ENCODE results near the gene FRMD4B.
"Not testable (repeated sequence)": the region's sequence is repeated elsewhere in the genome, so short reads cannot be mapped to it uniquely, and the experiment has no call there.

The FRMD4B gene

DNA sequence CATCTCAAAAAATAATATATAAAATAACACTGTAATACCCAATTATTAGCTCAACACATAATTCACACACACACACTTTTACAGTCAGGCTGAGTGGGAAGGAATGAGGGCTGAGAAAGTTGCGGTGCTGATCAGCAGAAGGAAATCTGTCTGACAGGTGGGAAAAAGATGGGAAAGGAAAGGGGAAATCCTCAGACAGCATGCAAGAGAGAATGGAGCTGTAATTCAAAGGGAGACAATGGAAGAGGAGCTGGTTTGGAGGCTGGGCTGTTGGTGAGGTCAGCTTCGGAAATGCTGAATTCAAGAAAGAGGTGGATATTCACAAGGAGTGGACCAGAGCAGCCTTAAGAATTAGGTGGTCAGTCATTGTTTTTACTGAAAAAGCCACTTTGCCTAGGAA, 141.8 kb downstream of the FRMD4B start:
- DNase-seq (ENCODE audit: low read depth in 2 of 2) = no peak

DNA sequence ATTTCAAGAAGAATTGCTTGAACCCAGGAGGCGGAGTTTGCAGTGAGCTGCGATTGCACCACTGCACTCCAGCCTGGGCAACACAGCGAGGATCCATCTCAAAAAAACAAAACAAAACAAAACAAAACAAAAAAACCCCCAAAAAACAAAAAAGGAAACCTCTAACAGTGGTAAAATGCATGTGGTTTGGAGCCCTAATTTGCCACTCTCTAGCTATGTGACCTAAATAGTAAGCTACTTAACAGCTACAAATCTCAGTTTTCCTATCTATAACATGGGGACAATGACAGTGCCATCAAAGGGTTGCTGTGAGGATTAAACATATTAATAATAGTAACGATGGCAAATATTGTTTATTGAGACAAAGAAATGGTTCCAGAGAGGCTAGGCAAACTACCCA, 144.1 kb downstream of the FRMD4B start:
- no peak for DNase-seq (ENCODE audit: low read depth in 2 of 2)

DNA sequence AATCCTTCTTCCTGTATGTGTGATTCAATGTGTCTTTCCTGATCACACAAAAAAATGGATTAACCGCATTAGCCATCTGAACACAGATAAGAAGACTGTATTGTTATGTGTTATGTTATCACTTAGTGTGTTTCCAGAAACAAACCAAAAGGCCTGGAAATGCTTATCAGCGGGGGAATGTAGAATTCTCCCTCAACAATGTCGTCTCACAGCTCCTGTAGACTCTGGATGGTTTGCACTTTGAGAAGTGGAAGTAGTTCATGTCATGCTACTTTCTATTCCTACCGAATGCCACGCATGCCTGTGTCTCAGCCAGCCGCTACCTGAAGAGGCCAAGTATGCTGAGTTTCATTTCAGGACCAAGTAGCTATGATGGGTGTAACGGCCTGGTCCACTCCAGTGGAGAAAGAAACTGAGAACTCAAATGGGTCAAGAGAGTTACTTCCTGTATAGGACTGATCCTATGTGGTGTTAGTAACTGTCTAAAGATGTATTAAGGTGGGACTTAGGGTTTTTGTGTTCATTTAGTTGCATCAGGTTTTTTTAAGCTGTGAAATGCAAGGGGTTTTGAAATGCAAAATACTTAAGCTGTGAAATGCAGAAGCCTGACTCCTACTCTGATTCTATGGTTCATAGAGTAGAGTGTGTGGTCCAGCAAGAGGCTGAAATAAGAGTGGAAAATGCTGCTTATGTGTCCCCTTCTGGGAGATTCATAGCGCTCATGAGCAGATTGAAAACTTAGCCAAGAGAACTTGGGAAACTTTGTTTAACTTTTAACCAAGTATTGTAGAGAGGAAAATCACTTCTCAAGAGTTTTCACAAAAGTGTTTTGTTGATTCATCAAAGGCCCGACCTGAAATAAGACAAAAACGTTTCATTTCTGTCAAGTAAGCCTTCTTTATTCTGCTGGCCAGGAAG, 145.0 kb downstream of the FRMD4B start:
- no peak for DNase-seq (ENCODE audit: low read depth in 2 of 2)

DNA sequence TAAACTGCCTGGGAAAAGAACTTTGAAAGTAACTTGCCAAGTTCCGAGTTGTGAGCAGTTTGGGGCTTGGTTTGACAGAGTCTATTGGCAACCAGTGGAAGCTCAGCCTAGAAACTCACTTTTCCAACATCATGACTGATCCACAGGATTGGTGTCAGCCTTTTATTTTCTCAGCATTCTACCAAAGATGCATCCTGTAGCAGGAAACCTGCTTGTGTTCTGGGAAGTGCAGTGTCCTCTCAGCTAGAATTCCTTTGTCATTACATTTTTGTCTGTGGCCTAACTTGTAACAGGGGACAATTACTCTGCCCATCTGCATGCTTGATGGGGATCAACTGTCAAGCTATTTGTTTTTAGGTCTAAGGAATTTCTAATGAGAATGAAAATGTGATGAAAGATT, 146.8 kb downstream of the FRMD4B start:
- DNase-seq (ENCODE audit: low read depth in 2 of 2) = no peak

DNA sequence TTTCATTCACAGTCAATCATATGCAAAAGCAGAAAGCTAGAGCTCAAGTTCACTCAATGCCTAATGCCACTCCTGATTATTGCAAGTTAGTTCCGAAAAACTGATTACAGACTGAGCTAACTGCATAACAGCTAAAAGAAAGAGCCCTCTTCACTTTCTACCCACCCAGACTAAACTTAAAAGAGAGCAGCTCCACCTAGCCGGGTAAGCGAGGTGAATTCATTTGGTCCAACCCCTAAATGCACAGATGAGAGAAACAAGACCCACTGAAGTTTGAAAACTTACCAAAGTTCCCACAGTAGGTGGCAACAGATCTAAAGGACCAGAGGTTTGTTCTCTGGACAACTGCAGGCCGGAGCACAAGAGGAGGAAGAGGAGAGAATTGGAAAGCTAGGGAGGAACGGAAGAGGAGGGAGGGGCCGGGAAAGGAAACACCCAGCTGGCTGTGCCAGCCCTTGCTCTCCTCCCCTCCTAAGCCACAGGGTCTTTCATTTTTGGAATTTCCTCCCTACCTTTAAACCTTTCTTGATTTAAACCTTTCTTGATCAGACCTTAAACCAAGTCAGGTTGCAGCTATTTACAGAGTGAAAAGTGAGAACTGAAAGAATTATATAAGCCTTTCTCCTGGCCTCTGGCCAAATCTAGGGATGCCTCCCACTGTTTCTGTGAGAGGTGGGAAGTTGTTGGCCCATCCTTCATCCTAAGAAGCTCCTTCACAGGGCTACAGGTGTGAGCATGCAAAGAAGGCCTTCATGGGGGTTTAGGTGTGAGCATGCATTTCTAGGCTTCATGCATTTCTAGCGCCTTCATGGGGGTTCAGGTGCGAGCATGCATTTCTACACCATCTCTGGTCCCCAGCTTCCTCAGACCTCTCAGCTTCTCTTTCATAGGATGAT, 148.8 kb downstream of the FRMD4B start:
- DNase-seq (ENCODE audit: low read depth in 2 of 2) = no peak

DNA sequence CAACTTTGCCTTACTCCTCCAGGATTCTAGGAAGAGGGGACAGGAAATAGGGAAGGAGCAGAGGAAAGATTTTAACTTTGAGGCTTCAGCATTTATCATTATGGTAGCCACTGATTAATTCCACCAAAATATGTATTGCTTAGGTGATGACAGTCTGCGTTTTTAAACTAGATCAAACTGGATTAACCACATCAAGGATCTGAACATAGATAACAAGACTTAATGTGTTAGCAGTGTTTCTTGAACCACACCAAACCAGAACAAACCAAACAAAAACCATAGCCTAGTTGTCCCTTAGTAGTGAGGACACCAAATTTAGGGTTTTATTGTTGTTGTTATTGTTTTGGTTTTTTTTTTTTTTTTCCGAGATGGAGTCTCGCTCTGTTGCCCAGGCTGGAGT, 150.0 kb downstream of the FRMD4B start:
- DNase-seq (ENCODE audit: low read depth in 2 of 2) = no peak

DNA sequence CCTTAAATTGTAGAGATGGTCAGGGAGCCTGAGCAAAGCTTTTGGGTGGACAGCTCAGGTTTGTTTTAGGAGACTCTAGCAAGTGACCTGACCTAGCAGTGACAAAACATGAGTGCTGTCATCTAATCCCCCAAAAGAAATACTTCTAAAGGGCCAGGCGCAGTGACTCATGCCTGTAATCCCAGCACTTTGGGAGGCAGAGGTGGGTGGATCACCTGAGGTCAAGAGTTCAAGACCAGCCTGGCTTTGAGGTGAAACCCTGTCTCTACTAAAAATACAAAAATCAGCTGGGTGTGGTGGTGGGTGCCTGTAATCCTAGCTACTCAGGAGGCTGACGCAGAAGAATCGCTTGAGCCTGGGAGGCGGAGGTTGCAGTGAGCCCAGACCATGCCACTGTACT, 150.7 kb downstream of the FRMD4B start:
- DNase-seq (ENCODE audit: low read depth in 2 of 2) = not testable (repeated sequence)

DNA sequence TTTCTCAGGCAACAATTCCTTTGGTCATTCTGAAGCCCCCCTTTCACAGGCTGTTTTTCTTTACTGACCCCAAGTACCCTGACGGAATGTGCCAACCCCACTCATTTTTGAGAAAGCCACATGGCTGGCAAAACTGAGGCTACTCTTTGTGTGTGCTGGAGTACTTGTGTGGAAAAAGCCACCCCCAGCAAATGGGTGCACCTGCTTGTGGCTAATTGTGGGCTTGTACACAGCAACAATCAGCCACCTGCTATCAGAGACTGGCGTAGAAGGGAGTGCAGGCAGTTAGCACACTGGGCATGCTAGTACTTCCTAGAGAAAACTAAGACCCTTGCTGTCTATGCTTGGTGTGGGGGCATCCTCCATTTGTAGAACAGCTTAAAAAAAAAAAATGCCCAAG, 153.4 kb downstream of the FRMD4B start:
- DNase-seq (ENCODE audit: low read depth in 2 of 2) = no peak

DNA sequence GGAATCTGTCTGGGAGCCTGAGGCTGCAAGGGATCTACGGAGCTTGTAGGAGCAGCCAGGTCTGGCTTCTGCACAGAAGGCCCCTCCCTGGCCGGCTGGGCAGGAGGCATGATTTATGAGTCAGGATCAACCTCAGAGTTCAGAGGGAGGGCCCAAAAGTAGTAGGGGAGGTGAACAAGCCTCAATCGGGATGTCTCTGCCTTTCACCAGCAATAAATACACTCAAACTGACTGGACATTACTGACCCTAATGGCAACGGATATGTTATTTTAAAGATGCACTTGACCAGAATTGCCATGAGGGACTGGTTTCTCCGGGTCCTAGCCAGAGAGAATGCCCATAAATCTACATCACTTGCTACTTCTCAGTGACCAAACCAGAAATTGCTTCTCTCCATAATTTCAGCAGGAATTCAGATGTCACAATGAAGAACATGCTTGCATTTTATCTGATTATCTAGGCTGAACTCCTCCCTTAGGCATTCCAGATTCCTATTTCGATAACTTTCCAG, 153.9 kb downstream of the FRMD4B start:
- no peak for DNase-seq (ENCODE audit: low read depth in 2 of 2)

DNA sequence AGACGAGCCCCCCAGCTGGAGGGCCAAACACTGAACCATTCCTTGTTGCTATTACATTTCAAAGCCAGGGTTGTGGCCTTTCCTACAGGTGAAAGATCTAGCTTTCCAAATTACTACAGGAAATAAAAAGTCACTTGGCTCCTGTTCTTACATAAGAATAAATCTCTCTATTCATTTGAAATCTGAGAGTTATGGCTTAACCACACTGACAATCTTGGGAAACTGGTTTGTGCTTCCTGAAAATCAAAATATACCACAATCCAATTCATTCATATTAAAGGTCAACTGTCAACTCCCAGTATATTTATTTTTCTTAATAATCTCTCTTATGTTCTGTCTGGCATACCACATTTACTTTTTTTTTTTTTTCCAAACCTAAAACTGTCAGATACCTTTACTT, 159.8 kb downstream of the FRMD4B start:
- DNase-seq (ENCODE audit: low read depth in 2 of 2) = no peak

DNA sequence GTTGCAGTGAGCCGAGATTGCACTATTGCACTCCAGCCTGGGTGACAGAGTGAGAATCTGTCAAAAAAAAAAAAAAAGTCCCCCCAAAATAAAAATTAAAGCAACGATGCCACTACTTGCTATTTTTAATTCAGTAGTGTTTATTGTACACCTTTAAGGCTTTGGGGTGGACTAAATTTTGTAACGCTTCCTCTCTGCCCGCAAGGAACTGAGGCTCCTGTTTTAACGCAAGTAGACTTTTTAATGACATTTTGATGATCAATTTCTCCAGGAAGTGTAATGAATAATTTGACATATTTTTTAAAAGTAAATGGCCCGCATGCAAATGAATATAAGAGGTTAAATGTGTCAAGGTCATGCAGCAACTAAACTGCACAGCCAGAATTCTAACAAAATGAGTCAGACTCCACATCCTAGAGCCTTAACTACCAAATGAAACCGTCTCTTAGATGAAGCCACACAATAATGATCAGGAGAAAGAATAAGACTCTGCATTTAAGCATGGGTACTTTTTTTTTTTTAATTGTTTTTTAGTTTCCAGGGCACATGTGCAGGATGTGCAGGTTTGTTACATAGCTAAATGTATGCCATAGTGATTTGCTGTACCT, 166.7 kb downstream of the FRMD4B start:
- DNase-seq (ENCODE audit: low read depth in 2 of 2) = no peak

DNA sequence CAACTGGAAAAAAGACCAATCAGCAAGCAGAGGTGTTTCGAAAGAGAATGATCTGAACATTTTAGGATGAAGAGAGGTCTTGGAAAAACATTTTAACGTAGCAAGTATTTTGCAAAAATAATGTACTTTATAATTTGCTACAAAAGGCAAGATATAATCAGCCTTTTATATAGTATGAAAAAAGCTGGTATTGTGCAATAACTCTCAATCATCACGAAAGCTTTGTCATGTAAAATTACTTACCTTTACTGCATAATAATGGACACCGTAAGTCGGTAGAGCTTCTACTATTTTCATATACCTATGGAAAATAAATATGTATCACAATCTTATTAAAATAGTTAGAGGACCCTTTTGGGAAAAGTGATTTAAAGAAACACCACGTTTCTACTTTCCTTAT, 167.8 kb downstream of the FRMD4B start:
- no peak for DNase-seq (ENCODE audit: low read depth in 2 of 2)

DNA sequence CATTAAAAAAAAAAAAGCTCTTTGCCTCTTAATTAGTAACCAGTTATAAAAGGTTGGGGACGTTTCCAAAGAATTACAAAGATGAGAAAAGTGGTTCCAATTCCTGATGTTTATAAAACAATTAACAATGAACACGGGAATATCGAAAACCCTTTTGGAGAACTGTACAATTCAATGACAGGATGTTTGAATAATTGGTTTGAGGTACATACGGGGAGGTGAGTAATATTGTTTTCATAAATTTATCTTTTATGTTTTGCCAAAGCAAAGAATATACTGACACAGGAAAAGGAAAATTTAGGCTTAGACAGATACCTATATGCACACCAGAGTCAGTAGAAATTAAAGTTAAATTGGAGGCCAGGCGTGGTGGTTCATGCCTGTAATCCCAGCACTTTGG, 168.9 kb downstream of the FRMD4B start:
- no peak for DNase-seq (ENCODE audit: low read depth in 2 of 2)

DNA sequence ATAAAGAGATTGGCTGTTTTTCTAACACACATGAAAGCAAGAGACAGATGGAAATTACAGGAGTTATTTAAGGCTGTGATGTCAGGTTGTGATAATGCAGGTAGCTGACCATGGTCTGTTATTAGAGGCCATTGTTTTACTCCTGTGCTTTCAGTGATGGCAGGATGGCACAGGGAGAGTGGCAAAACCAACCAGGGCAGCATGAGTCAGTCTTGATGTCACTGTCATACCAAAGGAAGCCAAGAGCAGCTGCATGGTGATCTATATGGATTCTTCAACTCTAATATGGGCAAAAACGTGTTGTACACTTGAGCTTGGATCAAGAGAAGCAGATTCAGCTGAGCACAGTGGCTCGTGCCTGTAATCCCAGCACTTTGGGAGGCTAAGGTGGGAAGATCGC, 171.6 kb downstream of the FRMD4B start:
- no peak for DNase-seq (ENCODE audit: low read depth in 2 of 2)

DNA sequence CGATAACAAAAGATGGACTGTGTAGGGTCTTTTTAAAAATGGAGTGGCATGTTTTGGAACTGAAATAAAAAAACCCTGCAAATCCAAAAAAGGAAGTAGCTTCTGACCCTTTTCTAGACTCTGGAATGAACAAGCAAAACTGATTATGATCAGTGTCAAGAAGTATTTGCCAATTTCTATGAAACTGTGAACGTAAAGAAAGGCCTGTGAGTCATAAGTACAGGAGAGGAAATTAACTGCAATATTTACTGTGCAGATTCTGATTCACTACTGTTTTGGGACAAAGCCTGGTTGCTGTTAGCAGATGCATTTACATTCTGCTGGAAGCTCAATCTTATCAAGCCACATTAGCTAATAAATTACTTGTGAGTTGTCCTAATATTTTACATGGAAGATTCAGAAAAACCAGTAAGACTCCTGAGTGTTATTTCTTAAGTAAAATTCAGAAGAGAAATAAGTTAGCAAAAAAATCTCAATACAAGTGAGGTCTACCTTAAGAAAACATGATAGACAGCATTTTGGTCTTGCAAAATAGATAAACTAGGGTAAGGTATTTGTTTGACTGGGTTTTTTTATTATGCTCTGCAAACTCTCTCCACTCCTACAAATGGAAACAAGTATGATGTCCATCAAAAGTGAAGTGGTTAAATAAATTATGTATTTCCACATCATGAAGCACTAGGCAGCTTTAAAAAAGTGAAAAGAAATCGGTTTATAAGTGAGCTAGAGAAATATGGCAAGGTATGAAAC, 173.3 kb downstream of the FRMD4B start:
- no peak for DNase-seq (ENCODE audit: low read depth in 2 of 2)

DNA sequence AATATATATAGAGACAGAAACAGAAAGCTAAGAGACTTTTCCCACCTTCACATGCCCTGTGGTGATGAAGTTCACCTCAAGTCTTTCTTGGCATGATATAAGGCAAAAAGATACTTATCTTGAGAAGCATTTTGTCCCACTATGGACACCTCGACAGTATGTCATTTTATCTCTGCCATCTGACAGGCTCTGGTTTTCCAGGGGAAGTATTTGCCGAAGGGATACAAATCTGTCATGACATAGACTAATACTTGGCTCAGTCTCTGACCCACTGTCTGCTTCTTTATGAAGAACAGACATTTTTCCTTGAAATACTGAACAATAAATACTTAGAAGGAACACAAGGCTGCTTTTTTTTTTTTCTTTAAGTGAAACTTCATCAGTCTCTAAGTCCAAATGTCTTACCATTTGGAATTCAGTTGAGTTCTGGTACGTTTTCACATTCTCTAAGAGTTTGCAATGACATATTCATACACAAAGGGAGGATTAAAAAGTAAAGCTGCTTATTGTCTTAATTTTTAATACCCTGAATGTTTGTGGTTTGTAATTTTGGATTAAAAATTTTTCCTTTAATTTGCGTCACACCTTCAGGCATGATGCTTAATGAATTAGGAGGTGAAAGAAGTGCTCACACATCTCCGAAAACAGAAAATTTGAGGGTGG, 175.7 kb downstream of the FRMD4B start:
- DNase-seq (ENCODE audit: low read depth in 2 of 2) = no peak

DNA sequence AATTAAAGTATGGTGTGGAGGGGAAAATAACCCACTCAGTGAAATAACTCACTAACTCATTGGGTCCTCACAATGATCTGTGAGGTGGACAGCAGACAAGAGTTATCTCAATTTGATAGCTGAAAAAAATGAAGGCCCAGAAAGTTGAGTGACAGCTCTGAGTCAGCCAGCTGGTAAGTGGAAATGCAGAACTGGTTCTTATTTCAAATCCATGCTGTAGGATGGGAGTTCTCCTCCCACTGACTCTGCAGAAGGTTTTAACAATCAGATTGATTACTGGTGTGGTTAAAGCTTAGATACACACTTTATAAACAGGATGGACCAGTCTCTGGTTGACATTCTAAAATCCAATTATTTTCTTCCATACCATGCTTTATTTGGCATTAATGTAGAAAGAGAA, 176.5 kb downstream of the FRMD4B start:
- DNase-seq (ENCODE audit: low read depth in 2 of 2) = no peak

DNA sequence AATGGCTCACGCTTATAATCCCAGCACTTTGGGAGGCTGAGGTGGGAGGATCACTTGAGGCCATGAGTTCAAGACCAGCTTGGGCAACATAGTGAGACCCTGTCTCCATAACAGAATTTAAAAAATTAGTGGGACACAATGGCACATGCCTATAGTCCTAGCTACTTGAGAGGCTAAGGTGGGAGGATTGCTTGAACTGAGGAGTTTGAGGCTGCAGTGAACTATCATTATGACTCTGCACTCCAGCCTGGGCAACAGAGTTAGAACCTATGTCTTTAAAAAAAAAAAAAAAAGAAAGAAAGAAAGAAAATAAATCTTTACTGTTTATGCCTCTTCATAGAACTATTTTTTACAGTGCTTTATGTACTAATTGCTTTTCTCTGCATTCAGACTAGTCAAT, 178.9 kb downstream of the FRMD4B start:
- no peak for DNase-seq (ENCODE audit: low read depth in 2 of 2)

DNA sequence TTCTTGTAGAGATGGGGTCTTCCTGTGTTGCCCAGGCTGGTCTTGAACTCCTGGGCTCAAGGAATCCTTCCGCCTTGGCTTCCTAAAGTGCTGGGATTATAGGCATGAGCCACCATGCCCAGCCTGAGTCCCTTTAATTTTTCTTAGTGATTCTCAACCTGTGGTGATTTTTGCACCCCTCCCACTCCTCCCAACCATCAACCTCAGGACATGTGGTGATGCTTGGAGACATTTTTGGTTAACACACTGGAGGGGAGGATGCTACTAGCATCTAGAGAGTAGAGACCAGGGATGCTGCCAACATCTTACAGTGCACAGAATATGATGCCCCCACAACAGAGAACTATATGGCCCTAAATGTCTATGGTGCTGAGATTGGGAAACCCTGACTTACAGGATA, 180.5 kb downstream of the FRMD4B start:
- DNase-seq (ENCODE audit: low read depth in 2 of 2) = no peak

DNA sequence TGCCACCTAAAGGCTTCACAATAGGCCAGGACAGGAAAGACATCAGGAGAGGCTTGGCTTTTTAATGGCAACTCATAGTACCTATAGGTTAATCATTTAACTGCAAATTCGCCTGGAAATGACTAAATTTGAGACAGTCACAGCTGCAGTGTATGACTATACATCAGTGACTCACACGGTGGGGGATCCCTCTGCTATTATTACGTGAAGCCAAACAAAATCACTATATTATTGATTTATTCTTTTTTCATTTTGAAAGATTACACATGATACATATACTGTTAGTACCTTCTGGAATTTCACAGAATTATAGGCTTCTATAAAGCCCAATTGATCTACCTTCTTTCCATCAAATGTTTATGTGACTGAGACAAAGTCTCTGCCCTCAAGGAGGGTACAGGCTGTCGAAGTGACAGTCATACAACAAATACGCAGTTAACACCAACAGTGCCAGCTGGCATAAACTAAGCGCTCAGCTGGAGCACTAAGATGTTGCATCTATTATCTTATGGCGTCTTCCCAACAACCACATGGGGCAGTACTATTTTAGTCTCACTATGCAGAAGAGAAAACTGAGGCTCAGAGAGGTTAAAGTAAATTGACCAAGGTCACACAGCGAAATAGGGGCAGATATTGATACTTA, 181.5 kb downstream of the FRMD4B start:
- no peak for DNase-seq (ENCODE audit: low read depth in 2 of 2)
